IMR-90 (cell line): Measurements from ENCODE around the gene C11orf54. TPM values are rescaled to one million over a fixed set of nuclear protein-coding genes. Genes with fewer than 3 reads are reported as not detected.
"Not testable (repeated sequence)": the region's sequence is repeated elsewhere in the genome, so short reads cannot be mapped to it uniquely, and the experiment has no call there.

Experiments used
- ATAC-seq: fragments of 200-7000 bp; cut with Tn5 transposase; 2 replicates; pipeline ENCODE4 v1.9.1; 2020; ENCODE audit warnings: low read depth, mild to moderate bottlenecking, moderate library complexity
- BruUV-seq: library from RNA; stranded (reverse); fragments of 400-500 nt; replicated peaks from 2 replicates; lab custom pipeline; 2021; lab: Mats Ljungman, UMichigan
- CTCF ChIA-PET: fragments of 300-600 bp; formaldehyde crosslinking; extraction: SDS; loops from one replicate; lab custom pipeline; 2021; ENCODE audit warnings: antibody characterized with exemption; lab: Yijun Ruan, JAX
- POLR2A ChIA-PET: fragments of 300-600 bp; sonication (Branson Sonifier 250); formaldehyde crosslinking; loops from one replicate; lab custom pipeline; 2022; ENCODE audit warnings: antibody characterized with exemption; ENCODE audit not compliant: unreplicated experiment; lab: Charles Lee
- DNase-seq: peaks from one replicate; pipeline ENCODE4 v3.0.0; 2013
- H2AFZ ChIP-seq: replicated peaks from 2 replicates; pipeline ENCODE3; 2013; ENCODE audit warnings: low read length, mild to moderate bottlenecking; ENCODE audit not compliant: poor library complexity
- H2AK5ac ChIP-seq: 2 replicates; pipeline ENCODE4 v1.6.1; 2013; ENCODE audit warnings: low read depth, low read length, inconsistent platforms
- H2AK9ac ChIP-seq: replicated peaks from 2 replicates; pipeline ENCODE3; 2013; ENCODE audit warnings: mild to moderate bottlenecking, low read depth, low read length, moderate library complexity; ENCODE audit not compliant: poor library complexity
- H2BK120ac ChIP-seq: 2 replicates; pipeline ENCODE4 v1.6.1; 2013; ENCODE audit warnings: low read depth, low read length, inconsistent platforms
- H2BK15ac ChIP-seq: 3 replicates; pipeline ENCODE4 v1.6.1; 2013; ENCODE audit warnings: low read depth, low read length, inconsistent platforms
- H2BK20ac ChIP-seq: 2 replicates; pipeline ENCODE4 v1.6.1; 2013; ENCODE audit warnings: low read depth, mild to moderate bottlenecking, inconsistent platforms, low read length, moderate library complexity
- H2BK5ac ChIP-seq: 2 replicates; pipeline ENCODE4 v1.6.1; 2013; ENCODE audit warnings: mild to moderate bottlenecking, low read depth, low read length, inconsistent platforms; ENCODE audit not compliant: poor library complexity, severe bottlenecking
- H3K14ac ChIP-seq: replicated peaks from 2 replicates; pipeline ENCODE4 v1.6.1; 2013; ENCODE audit warnings: low read depth, low read length, inconsistent platforms
- H3K18ac ChIP-seq: 2 replicates; pipeline ENCODE4 v1.6.1; 2013; ENCODE audit warnings: low read depth, low read length, control low read depth
- H3K23ac ChIP-seq: 2 replicates; pipeline ENCODE4 v1.6.1; 2013; ENCODE audit warnings: low read depth, low read length, inconsistent platforms
- H3K27ac ChIP-seq: 2 replicates; pipeline ENCODE4 v1.5.1; 2013; ENCODE audit warnings: mild to moderate bottlenecking, control low read depth, low read length; ENCODE audit not compliant: insufficient read depth
- H3K27me3 ChIP-seq: 2 replicates; pipeline ENCODE4 v1.6.1; 2013; ENCODE audit warnings: low read length; ENCODE audit not compliant: control insufficient read depth, insufficient read depth
- H3K36me3 ChIP-seq: 2 replicates; pipeline ENCODE4 v1.6.1; 2013; ENCODE audit warnings: low read length, mixed read lengths; ENCODE audit not compliant: control insufficient read depth, insufficient read depth
- H3K4ac ChIP-seq: 2 replicates; pipeline ENCODE4 v1.6.1; 2013; ENCODE audit warnings: low read depth, low read length, inconsistent platforms
- H3K4me1 ChIP-seq: 2 replicates; pipeline ENCODE4 v1.6.1; 2013; ENCODE audit warnings: low read length, mixed read lengths; ENCODE audit not compliant: control insufficient read depth, insufficient read depth
- H3K4me2 ChIP-seq: 2 replicates; pipeline ENCODE4 v1.6.1; 2013; ENCODE audit warnings: low read depth, mild to moderate bottlenecking, control low read depth, low read length, moderate library complexity
- H3K4me3 ChIP-seq: 2 replicates; pipeline ENCODE4 v1.5.1; 2013; ENCODE audit warnings: low read depth, mild to moderate bottlenecking, control low read depth, low read length, moderate library complexity; ENCODE audit not compliant: insufficient read depth
- H3K56ac ChIP-seq: 2 replicates; pipeline ENCODE4 v1.6.1; 2013; ENCODE audit warnings: low read length, inconsistent platforms; ENCODE audit not compliant: insufficient read depth; ENCODE audit errors: extremely low read depth
- H3K79me1 ChIP-seq, 2 experiments: 2 replicates each; pipeline ENCODE4 v1.6.1; 2013; ENCODE audit warnings: low read length in 2 of 2, inconsistent platforms in 1 of 2, low read depth in 1 of 2
- H3K9ac ChIP-seq: 2 replicates; pipeline ENCODE4 v1.6.1; 2013; ENCODE audit warnings: low read depth, low read length, control low read depth
- H3K9me1 ChIP-seq: 2 replicates; pipeline ENCODE4 v1.6.1; 2013; ENCODE audit warnings: low read length, inconsistent platforms; ENCODE audit not compliant: insufficient read depth
- H3K9me3 ChIP-seq: 2 replicates; pipeline ENCODE4 v1.6.1; 2013; ENCODE audit warnings: low read length; ENCODE audit not compliant: control insufficient read depth, insufficient read depth
- H4K20me1 ChIP-seq: 2 replicates; pipeline ENCODE4 v1.6.1; 2013; ENCODE audit warnings: low read length, inconsistent platforms; ENCODE audit not compliant: insufficient read depth
- H4K5ac ChIP-seq: 2 replicates; pipeline ENCODE4 v1.6.1; 2013; ENCODE audit warnings: mild to moderate bottlenecking, low read depth, low read length, control low read depth
- H4K8ac ChIP-seq, 2 experiments: 2 replicates each; pipeline ENCODE4 v1.6.1; 2013; ENCODE audit warnings: low read depth in 2 of 2, low read length in 2 of 2, control low read depth in 1 of 2, inconsistent platforms in 1 of 2
- H4K91ac ChIP-seq: 2 replicates; pipeline ENCODE4 v1.6.1; 2013; ENCODE audit warnings: low read depth, low read length, inconsistent platforms; ENCODE audit not compliant: insufficient read depth
- BHLHE40 ChIP-seq: fragments of 150-350 bp; IDR thresholded peaks from 2 replicates; pipeline ENCODE4 v1.6.1; 2016; ENCODE audit warnings: mild to moderate bottlenecking, low read depth, low read length
- CEBPB ChIP-seq: IDR thresholded peaks from 2 replicates; pipeline ENCODE4 v1.6.1; 2012; ENCODE audit warnings: low read depth, low read length, improper control_type of control experiment
- CHD1 ChIP-seq: IDR thresholded peaks from 2 replicates; pipeline ENCODE4 v1.6.1; 2012; ENCODE audit warnings: low read depth, low read length, improper control_type of control experiment
- MXI1 ChIP-seq: IDR thresholded peaks from 2 replicates; pipeline ENCODE4 v1.6.1; 2012; ENCODE audit warnings: low read depth, mild to moderate bottlenecking, low read length, moderate library complexity, borderline replicate concordance
- POLR2A ChIP-seq: IDR thresholded peaks from 2 replicates; pipeline ENCODE4 v1.6.1; 2012; ENCODE audit warnings: mild to moderate bottlenecking, low read depth, low read length
- WGBS, 2 experiments: methylation state at CpG; one replicate each; pipeline versions ENCODE4 v1.1.5 to v1.1.7; 2013; ENCODE audit warnings: missing lambda C conversion rate in 2 of 2; ENCODE audit not compliant: insufficient read length in 1 of 2; ENCODE audit errors: extremely low coverage in 2 of 2; 5-methylcytosine and 5-hydroxymethylcytosine counted together
- dilution Hi-C: fragments of 300-500 bp; cut with HindIII; formaldehyde crosslinking; loops from one replicate; pipeline ENCODE4 v1.14.3; 2018; ENCODE audit warnings: low sequenced_read_pairs; ENCODE audit not compliant: unreplicated experiment
- in situ Hi-C: fragments of 300-500 bp; cut with MboI; formaldehyde crosslinking; loops from 3 replicates; pipeline ENCODE4 v1.14.3; 2019; ENCODE audit warnings: low sequenced_read_pairs, inconsistent platforms, mixed read lengths
- intact Hi-C: fragments of 100-400 bp; cut with micrococcal nuclease; formaldehyde crosslinking; loops from 2 replicates; pipeline ENCODE4 v1.10.0; 2022
- polyA plus RNA-seq, 3 experiments: library from polyadenylated mRNA; depleted of rRNA; stranded (reverse); fragments of >200 nt; gene quantifications; 2 replicates each; pipeline ENCODE4 v1.2.3, GENCODE V29; 2012; ENCODE audit warnings: low replicate concordance in 1 of 3
- total RNA-seq: library from RNA; depleted of rRNA; stranded (reverse); fragments of >200 nt; gene quantifications from 2 replicates; pipeline ENCODE4 v1.2.3, GENCODE V29; 2012

Gene C11orf54
- total and polyA plus RNA-seq, 2 of the 4 experiments (the other 2 are of a cell fraction): 13.7 to 16.0 TPM

DNA sequence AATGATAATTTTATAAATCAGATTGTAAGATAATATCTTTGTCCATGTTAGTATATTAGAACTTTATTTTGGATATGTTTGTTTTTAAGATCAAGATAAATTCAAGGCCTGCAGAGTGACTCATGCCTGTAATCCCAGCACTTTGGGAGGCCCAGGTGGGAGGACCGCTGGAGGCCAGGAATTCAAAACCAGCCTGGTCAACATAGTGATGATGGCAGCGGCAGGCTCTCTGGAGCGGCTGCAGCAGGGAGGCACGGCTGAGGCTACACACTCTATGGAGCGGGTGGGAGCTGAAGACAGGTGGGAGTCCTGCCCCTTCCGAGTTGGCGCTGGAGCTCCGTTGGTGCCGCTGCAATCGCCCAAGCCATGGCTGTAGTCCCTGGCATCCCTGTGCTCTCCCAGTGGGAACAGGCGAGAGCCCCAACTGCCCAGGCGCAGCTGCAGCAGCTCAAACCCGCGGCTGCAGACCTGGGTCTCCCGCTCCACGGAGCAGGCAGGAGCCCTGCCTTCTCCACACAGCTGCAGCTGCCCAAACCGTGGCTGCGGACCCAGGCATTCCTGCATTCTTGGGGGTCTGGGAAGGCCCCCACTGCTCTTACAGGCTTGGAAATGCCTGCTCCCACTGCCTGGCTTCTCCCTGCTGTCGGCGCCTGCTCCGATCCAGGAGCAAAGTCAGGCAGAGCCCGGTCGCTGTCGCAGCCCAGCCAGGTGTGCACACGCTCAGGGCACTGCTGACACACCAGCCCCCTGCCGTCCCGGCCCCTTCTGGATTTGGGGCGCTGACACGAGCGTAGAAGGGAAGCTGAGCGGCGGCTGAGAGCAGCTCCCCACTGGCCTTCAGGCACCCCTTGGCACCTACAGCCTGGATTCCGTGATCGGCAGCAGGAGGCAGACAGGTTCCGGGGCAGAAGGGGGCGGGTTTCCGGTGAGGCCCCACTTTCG, 16.7 kb downstream of the C11orf54 start:
- BruUV-seq: no TSS peak
- no peak overlapping the region for H2BK20ac ChIP-seq
- H2AFZ ChIP-seq: no peak overlapping the region
- H4K8ac ChIP-seq: no peak overlapping the region
- no peak overlapping the region for H2BK120ac ChIP-seq
- H4K5ac ChIP-seq: no peak overlapping the region
- H3K79me1 ChIP-seq: no peaks in the 10 kb centered on the region
- no peaks in the 10 kb centered on the region for H3K9me3 ChIP-seq
- intact Hi-C loops: no loop called here
- in situ Hi-C loops: no loop called here
- no peak for DNase-seq
- no peak overlapping the region for H2AK9ac ChIP-seq
- H3K18ac ChIP-seq: no peak overlapping the region
- TF ChIP-seq MXI1 (no peak), CEBPB (no peak), POLR2A (no peak), CHD1 (no peak), BHLHE40 (no peak)
- H3K9me1 ChIP-seq: no peaks in the 10 kb centered on the region
- no peaks in the 10 kb centered on the region for H3K27me3 ChIP-seq
- H3K23ac ChIP-seq: no peak overlapping the region
- H2BK15ac ChIP-seq: no peak overlapping the region
- H3K36me3 ChIP-seq: peaks cover 33% of the 10 kb centered on the region
- H3K56ac ChIP-seq: no peak overlapping the region
- H4K91ac ChIP-seq: no peak overlapping the region
- ChIA-PET CTCF (no interaction called here), POLR2A (no interaction called here)
- no peak for ATAC-seq
- dilution Hi-C loops: no loop called here
- no peak overlapping the region for H3K4ac ChIP-seq
- no peaks in the 10 kb centered on the region for H4K20me1 ChIP-seq
- no peak overlapping the region for H2AK5ac ChIP-seq
- H3K14ac ChIP-seq: no peak overlapping the region
- H3K4me2 ChIP-seq: no peak overlapping the region
- no peak overlapping the region for H3K9ac ChIP-seq
- H2BK5ac ChIP-seq: no peak overlapping the region
- H3K27ac ChIP-seq: no peak overlapping the region
- 98% methylated on average over 28 of the region's 38 CpGs; no CpG with 5 or more reads in 1 of the 2 experiments for WGBS, 2 experiments
- no peak overlapping the region for H3K4me3 ChIP-seq
- no peaks in the 10 kb centered on the region for H3K4me1 ChIP-seq

DNA sequence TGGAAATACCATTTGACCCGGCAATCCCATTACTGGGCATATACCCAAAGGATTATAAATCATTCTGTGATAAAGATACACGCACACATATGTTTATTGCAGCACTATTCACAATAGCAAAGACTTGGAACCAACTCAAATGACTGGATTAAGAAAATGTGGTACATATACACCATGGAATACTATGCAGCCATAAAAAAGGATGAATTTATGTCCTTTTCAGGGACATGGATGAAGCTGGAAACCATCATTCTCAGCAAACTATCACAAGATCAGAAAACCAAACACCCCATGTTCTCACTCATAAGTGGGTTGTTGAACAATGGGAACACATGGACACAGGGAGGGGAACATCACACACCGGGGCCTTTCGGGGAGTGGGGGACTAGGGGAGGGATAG, 17.7 kb downstream of the C11orf54 start:
- ATAC-seq, H3K79me1 ChIP-seq, H3K4me1 ChIP-seq, H3K56ac ChIP-seq, dilution Hi-C loops, H3K4ac ChIP-seq, H2AFZ ChIP-seq, H2AK5ac ChIP-seq, H4K5ac ChIP-seq, H3K23ac ChIP-seq, intact Hi-C loops, CTCF ChIA-PET, H2BK5ac ChIP-seq, H2AK9ac ChIP-seq, H4K20me1 ChIP-seq, BruUV-seq, H3K4me2 ChIP-seq, H3K18ac ChIP-seq, H2BK20ac ChIP-seq, POLR2A ChIA-PET, H3K9me3 ChIP-seq, H3K27ac ChIP-seq, H2BK120ac ChIP-seq, H3K14ac ChIP-seq, H3K9ac ChIP-seq, H3K4me3 ChIP-seq, H2BK15ac ChIP-seq, H4K91ac ChIP-seq, H3K9me1 ChIP-seq, H4K8ac ChIP-seq, H3K27me3 ChIP-seq, in situ Hi-C loops, DNase-seq: not testable (repeated sequence)
- H3K36me3 ChIP-seq: peaks cover 35% of the 10 kb centered on the region
- no CpG with 5 or more reads among the region's 4 CpGs for WGBS, 2 experiments
